Mucosa of stomach (tissue), 1 donor: Measurements from ENCODE around the gene RNF5.

ENCODE experiments used
- H3K27me3 ChIP-seq: one replicate; pipeline ENCODE4 v1.7.0; 2013; ENCODE audit warnings: mild to moderate bottlenecking, low read length; ENCODE audit not compliant: control insufficient read depth, insufficient read depth
- H3K36me3 ChIP-seq: one replicate; pipeline ENCODE4 v1.7.0; 2013; ENCODE audit warnings: low read length; ENCODE audit not compliant: control insufficient read depth, insufficient read depth
- H3K4me1 ChIP-seq: one replicate; pipeline ENCODE4 v1.7.0; 2013; ENCODE audit warnings: mild to moderate bottlenecking, low read length; ENCODE audit not compliant: control insufficient read depth, insufficient read depth
- H3K4me3 ChIP-seq: one replicate; pipeline ENCODE4 v1.7.0; 2013; ENCODE audit warnings: low read length
- H3K9ac ChIP-seq: one replicate; pipeline ENCODE4 v1.7.0; 2013; ENCODE audit warnings: mild to moderate bottlenecking, low read length, moderate library complexity
- H3K9me3 ChIP-seq: one replicate; pipeline ENCODE4 v1.7.0; 2013; ENCODE audit warnings: mild to moderate bottlenecking, low read length, moderate library complexity; ENCODE audit not compliant: control insufficient read depth
- donor health status: Pancreatic carcinoma.

The RNF5 gene

GRCh38 chr6:32213649-32214048 is 35.4 kb downstream of the RNF5 start:
- Histone ChIP-seq H3K4me3 (no peak overlapping the region), H3K9ac (no peak overlapping the region), H3K4me1 (no peaks in the 10 kb centered on the region), H3K27me3 (no peaks in the 10 kb centered on the region), H3K9me3 (no peaks in the 10 kb centered on the region), H3K36me3 (no peaks in the 10 kb centered on the region)

- Histone ChIP-seq H3K4me3 (no peak overlapping the region), H3K4me1 (no peaks in the 10 kb centered on the region), H3K9ac (no peak overlapping the region), H3K27me3 (no peaks in the 10 kb centered on the region), H3K9me3 (no peaks in the 10 kb centered on the region), H3K36me3 (no peaks in the 10 kb centered on the region)
Measured at GRCh38 chr6:32214126-32214525, 35.9 kb downstream of the RNF5 start.

GRCh38 chr6:32215617-32216016 is 37.4 kb downstream of the RNF5 start:
- Histone ChIP-seq H3K4me3 (no peak overlapping the region), H3K36me3 (no peaks in the 10 kb centered on the region), H3K9ac (no peak overlapping the region), H3K9me3 (no peaks in the 10 kb centered on the region), H3K4me1 (no peaks in the 10 kb centered on the region), H3K27me3 (no peaks in the 10 kb centered on the region)

DNA sequence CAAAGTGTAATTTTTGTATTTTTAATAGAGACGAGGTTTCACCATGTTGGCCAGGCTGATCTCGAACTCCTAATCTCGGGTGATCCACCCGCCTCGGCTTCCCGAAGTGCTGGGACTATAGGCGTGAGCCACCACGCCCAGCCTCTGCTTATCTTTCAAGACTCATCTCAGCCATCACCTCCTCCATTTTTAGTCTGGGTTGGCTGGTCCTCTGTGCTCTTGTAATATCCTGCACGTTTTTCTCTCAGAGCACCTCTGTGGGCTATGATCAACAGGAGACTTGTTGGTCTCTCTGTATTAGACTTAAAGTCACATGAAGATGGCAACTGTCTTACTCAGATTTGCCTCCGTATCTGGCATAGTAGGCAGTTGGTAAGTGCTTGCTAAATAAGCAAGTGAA is 38.1 kb downstream of the RNF5 start:
- Histone ChIP-seq H3K4me3 (no peak overlapping the region), H3K9ac (no peak overlapping the region), H3K4me1 (no peaks in the 10 kb centered on the region), H3K27me3 (no peaks in the 10 kb centered on the region), H3K36me3 (no peaks in the 10 kb centered on the region), H3K9me3 (no peaks in the 10 kb centered on the region)

DNA sequence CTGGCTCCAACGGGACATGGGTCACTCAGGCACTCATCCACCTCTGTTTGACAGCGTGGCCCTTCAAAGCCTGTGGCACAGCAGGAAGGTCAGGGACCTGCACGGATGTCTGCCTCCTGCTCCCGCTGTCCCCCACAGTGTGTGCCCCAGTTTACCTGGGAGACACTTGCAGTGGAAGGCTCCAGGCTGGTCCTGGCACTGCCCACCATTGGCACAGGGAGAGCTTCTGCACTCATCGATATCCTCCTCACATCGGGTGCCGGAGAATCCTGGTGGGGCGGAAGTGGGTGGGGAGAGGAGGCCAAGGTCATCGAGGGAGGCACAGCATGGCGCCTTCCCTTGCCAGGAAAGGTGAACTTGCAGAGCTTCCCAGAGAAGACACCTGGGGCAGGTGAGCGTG is 38.8 kb downstream of the RNF5 start:
- H3K4me1 ChIP-seq, result no peaks in the 10 kb centered on the region
- no peaks in the 10 kb centered on the region for H3K36me3 ChIP-seq
- no peak overlapping the region for H3K9ac ChIP-seq
- no peak overlapping the region for H3K4me3 ChIP-seq
- no peaks in the 10 kb centered on the region for H3K27me3 ChIP-seq
- no peaks in the 10 kb centered on the region for H3K9me3 ChIP-seq

DNA sequence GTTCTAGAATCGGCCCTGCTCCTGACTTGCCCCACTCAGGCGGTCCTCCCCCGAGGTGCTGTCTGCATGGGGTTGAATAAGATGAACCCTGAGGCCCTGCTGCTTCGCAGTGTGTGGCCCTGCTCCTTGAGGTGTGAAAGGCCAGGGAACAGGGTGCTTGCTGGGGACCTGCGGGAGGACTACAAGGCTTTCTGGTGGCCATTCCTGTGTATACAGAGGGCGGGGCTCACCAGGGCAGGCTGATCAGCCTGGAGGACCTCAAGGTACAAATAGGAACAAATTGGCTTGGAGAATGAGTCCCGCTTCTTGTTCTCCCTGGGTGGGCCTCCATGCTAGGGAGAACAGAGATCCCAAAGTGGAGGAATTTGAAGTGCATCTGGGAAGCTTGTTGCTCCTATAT is 40.0 kb downstream of the RNF5 start:
- no peaks in the 10 kb centered on the region for H3K36me3 ChIP-seq
- no peaks in the 10 kb centered on the region for H3K4me1 ChIP-seq
- no peak overlapping the region for H3K4me3 ChIP-seq
- no peak overlapping the region for H3K9ac ChIP-seq
- no peaks in the 10 kb centered on the region for H3K9me3 ChIP-seq
- no peaks in the 10 kb centered on the region for H3K27me3 ChIP-seq

- no peaks in the 10 kb centered on the region for H3K9me3 ChIP-seq
- H3K4me1 ChIP-seq, result no peaks in the 10 kb centered on the region
- H3K9ac ChIP-seq, result no peak overlapping the region
- H3K27me3 ChIP-seq, result no peaks in the 10 kb centered on the region
- no peaks in the 10 kb centered on the region for H3K36me3 ChIP-seq
- H3K4me3 ChIP-seq, result no peak overlapping the region
Measured at GRCh38 chr6:32220021-32220420, 41.8 kb downstream of the RNF5 start.

DNA sequence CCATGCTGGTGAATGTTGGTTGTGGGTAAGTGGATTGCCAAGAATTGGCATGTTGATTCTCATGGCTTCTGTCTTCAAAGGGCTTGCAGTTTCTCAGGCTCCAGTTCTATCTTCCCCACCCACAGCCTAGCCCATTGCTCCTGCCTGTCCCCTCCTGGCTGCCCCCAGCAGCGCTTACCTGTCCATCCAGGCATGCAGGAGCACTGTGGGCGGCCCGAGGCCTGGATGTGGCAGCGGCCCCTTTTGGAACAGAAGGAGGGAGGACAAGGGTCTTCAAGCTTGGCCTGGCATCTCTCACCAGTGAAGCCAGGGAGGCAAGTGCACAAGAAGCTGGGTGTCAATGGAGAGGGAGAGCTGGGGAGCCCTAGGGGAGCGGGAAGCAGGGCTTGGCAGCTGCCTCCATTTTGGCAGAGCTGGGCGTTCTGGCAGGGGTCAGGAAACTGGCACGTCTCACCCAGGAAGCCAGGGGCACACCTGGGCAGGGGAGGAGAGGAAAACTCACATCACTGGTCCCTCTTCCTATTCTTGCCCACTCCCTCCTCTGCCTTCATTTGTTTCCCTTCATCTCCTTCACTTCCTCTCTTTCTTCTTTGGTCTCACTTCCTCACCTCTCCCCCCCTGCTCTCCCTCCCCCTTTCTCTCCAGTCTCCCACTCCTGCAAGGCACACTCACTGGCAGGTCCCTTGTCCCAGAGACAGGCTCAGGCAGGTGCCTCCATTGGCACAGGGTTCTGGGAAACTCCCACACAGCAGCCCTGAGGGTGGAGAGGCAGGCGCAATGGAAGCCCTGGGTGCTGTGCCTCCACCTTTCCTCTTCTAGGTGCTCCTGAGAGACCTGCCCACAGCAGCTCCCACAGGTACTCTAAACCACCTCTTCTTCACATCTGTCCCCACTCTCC is 44.4 kb downstream of the RNF5 start:
- H3K27me3 ChIP-seq, result no peaks in the 10 kb centered on the region
- H3K36me3 ChIP-seq, result no peaks in the 10 kb centered on the region
- no peak overlapping the region for H3K4me3 ChIP-seq
- no peaks in the 10 kb centered on the region for H3K9me3 ChIP-seq
- no peaks in the 10 kb centered on the region for H3K4me1 ChIP-seq
- no peak overlapping the region for H3K9ac ChIP-seq

GRCh38 chr6:32223258-32224235 is 45.3 kb downstream of the RNF5 start, which contains the start of gene NOTCH4:
Gene NOTCH4 (minus strand): TSS chr6:32224067. CDS start chr6:32223928, 139 bp downstream.
- no peaks in the 10 kb centered on the region for H3K4me1 ChIP-seq
- no peaks in the 10 kb centered on the region for H3K9me3 ChIP-seq
- H3K27me3 ChIP-seq, result no peaks in the 10 kb centered on the region
- H3K36me3 ChIP-seq, result no peaks in the 10 kb centered on the region
- H3K9ac ChIP-seq, result no peak within 1 kb of the TSS
- H3K4me3 ChIP-seq, result no peak within 1 kb of the TSS

DNA sequence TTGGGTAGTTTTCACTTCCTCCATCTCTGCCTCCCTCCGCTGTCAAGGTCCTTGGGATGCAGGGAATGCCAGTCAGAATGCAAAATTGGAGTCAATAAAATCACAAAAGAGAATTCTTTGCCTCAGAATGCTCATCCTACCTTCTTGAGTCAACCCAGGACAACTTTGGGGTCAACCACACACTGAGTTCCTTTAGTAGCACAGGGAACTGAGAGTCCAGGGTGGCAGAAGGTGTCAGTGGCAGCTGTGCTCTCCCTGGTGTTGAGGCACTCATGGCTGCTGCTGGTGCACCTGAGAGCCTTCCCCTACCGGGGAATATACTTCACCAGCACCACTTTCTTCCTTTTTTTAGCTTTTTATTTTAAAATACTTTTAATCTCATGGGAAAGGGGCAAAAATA is 46.5 kb downstream of the RNF5 start:
- no peak overlapping the region for H3K9ac ChIP-seq
- H3K36me3 ChIP-seq, result no peaks in the 10 kb centered on the region
- H3K4me3 ChIP-seq, result no peak overlapping the region
- no peaks in the 10 kb centered on the region for H3K27me3 ChIP-seq
- no peaks in the 10 kb centered on the region for H3K9me3 ChIP-seq
- H3K4me1 ChIP-seq, result no peaks in the 10 kb centered on the region

DNA sequence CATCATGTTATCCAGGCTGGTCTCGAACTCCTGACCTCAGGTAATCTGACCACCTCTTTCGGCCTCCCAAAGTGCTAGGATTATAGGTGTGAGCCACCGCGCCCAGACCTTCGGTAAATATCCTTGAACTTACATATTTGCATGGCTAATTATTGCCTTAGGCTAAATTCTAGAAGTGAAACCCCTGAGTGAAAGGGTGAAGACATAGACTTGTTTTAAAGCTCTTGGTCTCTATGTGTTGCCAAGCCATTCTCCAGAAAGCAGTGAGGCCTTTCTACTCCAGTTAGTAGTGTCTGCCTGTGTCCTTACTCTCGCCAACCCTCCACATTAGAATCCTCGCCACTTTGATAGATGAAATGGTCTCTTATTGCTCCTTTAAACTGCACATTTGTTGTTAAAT is 48.2 kb downstream of the RNF5 start:
- H3K9me3 ChIP-seq, result no peaks in the 10 kb centered on the region
- no peaks in the 10 kb centered on the region for H3K27me3 ChIP-seq
- no peak overlapping the region for H3K4me3 ChIP-seq
- no peaks in the 10 kb centered on the region for H3K4me1 ChIP-seq
- H3K9ac ChIP-seq, result no peak overlapping the region
- H3K36me3 ChIP-seq, result no peaks in the 10 kb centered on the region
